Endodermal cell (in vitro differentiated cells): Measurements from ENCODE around the gene DPP4. TPM values are rescaled to one million over a fixed set of nuclear protein-coding genes. Genes with fewer than 3 reads are reported as not detected.

Experiments
- DNase-seq: peaks from one replicate; pipeline ENCODE4 v3.0.0-alpha.2; 2017
- H3K27ac ChIP-seq: 2 replicates; pipeline ENCODE4 v1.5.1; 2013; ENCODE audit warnings: mild to moderate bottlenecking, low read depth, low read length, moderate library complexity
- H3K27me3 ChIP-seq: 2 replicates; pipeline ENCODE4 v1.6.1; 2013; ENCODE audit warnings: mild to moderate bottlenecking, low read length, moderate library complexity; ENCODE audit not compliant: insufficient read depth, control insufficient read depth, poor library complexity, severe bottlenecking
- H3K36me3 ChIP-seq: 2 replicates; pipeline ENCODE4 v1.7.0; 2013; ENCODE audit warnings: mild to moderate bottlenecking, low read length, moderate library complexity; ENCODE audit not compliant: control insufficient read depth, insufficient read depth
- H3K4me1 ChIP-seq: one replicate; pipeline ENCODE4 v1.7.0; 2013; ENCODE audit warnings: low read length; ENCODE audit not compliant: control insufficient read depth, insufficient read depth
- H3K4me3 ChIP-seq: 2 replicates; pipeline ENCODE4 v1.5.1; 2013; ENCODE audit warnings: mild to moderate bottlenecking, low read length, moderate library complexity
- H3K9ac ChIP-seq: 2 replicates; pipeline ENCODE4 v1.6.1; 2013; ENCODE audit warnings: mild to moderate bottlenecking, low read length, moderate library complexity; ENCODE audit not compliant: poor library complexity, severe bottlenecking; ENCODE audit errors: extremely low read depth
- H3K9me3 ChIP-seq: 2 replicates; pipeline ENCODE4 v1.6.1; 2013; ENCODE audit warnings: mild to moderate bottlenecking, low read length, moderate library complexity; ENCODE audit not compliant: control insufficient read depth
- H3K27ac Mint-ChIP-seq: 2 replicates; pipeline ENCODE4 v1.8.0; 2020; ENCODE audit warnings: mixed read lengths
- H3K27me3 Mint-ChIP-seq: 2 replicates; pipeline ENCODE4 v1.8.0; 2021; ENCODE audit warnings: mild to moderate bottlenecking, mixed read lengths; ENCODE audit not compliant: insufficient read depth
- H3K36me3 Mint-ChIP-seq: 2 replicates; pipeline ENCODE4 v1.8.0; 2020; ENCODE audit warnings: low read depth, mixed read lengths
- H3K4me1 Mint-ChIP-seq: 2 replicates; pipeline ENCODE4 v1.8.0; 2020; ENCODE audit warnings: mixed read lengths
- H3K4me3 Mint-ChIP-seq: 2 replicates; pipeline ENCODE4 v1.8.0; 2020; ENCODE audit warnings: mild to moderate bottlenecking, moderate library complexity, mixed read lengths
- H3K9me3 Mint-ChIP-seq: 2 replicates; pipeline ENCODE4 v1.8.0; 2020; ENCODE audit warnings: mild to moderate bottlenecking, mixed read lengths
- whole genome bisulfite sequencing, 2 experiments: methylation state at CpG; one replicate each; pipeline versions ENCODE4 v1.1.5 to v1.1.7; 2013; ENCODE audit warnings: missing lambda C conversion rate in 2 of 2, mixed read lengths in 1 of 2; ENCODE audit not compliant: insufficient coverage in 1 of 2, insufficient read length in 1 of 2; 5-methylcytosine and 5-hydroxymethylcytosine counted together
- total RNA-seq, 2 donors: library from RNA; stranded (reverse); fragmentation: NEBNext Ultra II Directional in 1 of 2; extraction: Animal tissue kit (Norgen Biotek cat#: 25700) in 1 of 2; gene quantifications; 2 replicates in 1 of 2; 3 replicates in 1 of 2; pipeline ENCODE4 v1.2.1, GENCODE V29; 2021
- TF ChIP-seq, protein P1 (sequence below): fragments of 200-600 bp; sonication (generic); conservative IDR thresholded peaks from 2 replicates; pipeline ENCODE4 v1.5.0; 2021; ENCODE audit warnings: antibody characterized with exemption, mild to moderate bottlenecking

Gene DPP4
- total RNA-seq, 2 donors from 2014 or later: 0.46 to 1.2 TPM

DNA sequence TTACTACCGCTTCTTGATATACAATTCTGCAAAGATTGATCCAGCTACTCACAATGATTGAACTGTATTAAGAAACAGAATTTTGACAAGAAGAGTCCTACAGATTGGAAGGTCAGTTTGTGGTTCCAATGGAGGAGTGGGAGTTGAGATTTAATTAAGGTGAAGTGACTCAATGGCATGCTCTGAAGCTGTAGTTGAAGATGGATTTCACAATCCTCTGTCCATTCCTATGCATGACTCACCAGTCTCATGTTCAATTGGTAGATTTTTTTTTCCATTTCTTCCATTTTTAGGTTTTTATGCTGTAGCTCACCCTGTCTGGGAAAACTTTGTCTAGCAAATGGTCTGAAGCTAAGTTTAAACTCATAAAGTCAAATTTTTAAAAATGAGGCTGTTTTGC is 83.3 kb downstream of the DPP4 start:
- H3K4me3 ChIP-seq: no peak overlapping the region
- peaks cover 12% of the 10 kb centered on the region for H3K4me1 Mint-ChIP-seq
- no peaks in the 10 kb centered on the region for H3K27me3 ChIP-seq
- H3K27ac Mint-ChIP-seq: no peak overlapping the region
- H3K36me3 Mint-ChIP-seq: no peaks in the 10 kb centered on the region
- no peak overlapping the region for H3K27ac ChIP-seq
- H3K9ac ChIP-seq: no peak overlapping the region
- no peaks in the 10 kb centered on the region for H3K9me3 ChIP-seq
- H3K36me3 ChIP-seq: no peaks in the 10 kb centered on the region
- TF ChIP-seq, protein P1, sequence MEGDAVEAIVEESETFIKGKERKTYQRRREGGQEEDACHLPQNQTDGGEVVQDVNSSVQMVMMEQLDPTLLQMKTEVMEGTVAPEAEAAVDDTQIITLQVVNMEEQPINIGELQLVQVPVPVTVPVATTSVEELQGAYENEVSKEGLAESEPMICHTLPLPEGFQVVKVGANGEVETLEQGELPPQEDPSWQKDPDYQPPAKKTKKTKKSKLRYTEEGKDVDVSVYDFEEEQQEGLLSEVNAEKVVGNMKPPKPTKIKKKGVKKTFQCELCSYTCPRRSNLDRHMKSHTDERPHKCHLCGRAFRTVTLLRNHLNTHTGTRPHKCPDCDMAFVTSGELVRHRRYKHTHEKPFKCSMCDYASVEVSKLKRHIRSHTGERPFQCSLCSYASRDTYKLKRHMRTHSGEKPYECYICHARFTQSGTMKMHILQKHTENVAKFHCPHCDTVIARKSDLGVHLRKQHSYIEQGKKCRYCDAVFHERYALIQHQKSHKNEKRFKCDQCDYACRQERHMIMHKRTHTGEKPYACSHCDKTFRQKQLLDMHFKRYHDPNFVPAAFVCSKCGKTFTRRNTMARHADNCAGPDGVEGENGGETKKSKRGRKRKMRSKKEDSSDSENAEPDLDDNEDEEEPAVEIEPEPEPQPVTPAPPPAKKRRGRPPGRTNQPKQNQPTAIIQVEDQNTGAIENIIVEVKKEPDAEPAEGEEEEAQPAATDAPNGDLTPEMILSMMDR: no peak
- DNase-seq: no peak
- H3K4me1 ChIP-seq: peaks cover 8% of the 10 kb centered on the region
- no peak overlapping the region for H3K4me3 Mint-ChIP-seq
- no peaks in the 10 kb centered on the region for H3K9me3 Mint-ChIP-seq
- 90 to 100% methylated on average over 1 of the region's 1 CpG for WGBS, 2 experiments
- no peaks in the 10 kb centered on the region for H3K27me3 Mint-ChIP-seq

DNA sequence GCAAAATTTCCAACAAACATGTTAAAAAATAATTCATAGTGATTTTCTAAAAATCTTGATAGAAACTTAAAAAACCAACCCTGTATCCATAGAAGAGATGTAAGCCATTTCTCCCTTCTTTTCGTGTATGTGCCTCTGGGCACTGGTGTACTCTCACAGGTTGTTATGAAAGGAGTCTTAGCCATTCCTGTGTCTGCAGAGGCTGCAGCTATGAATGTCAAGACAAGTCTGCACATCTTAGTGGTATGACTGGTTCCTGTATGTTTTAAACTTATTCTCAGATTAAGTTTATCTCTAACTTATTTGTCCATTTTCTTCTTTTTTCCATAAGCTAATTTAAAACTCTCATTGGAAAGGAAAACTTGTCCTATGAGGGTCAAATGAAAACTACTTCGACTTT is 84.0 kb downstream of the DPP4 start:
- H3K27ac ChIP-seq: no peak overlapping the region

DNA sequence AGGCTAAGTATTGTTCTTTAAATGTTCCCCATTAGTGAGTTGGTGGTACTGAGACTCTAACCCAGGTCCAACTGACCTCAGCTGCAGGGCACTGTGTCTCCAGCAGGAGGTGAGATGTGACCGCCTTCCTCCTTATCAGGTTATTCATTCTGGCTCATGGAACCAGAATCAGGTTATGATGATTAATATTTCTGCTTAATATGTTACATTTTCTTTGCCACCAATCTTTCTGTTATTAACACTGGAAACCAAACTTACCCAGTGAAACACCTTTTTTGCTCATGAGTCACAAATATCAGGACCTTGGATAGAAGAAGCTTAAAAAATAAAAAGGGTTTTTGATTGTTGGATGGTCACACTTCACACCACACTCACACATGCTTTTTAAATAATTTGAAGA is 85.4 kb downstream of the DPP4 start:
- Histone ChIP-seq H3K27me3 (no peaks in the 10 kb centered on the region), H3K4me1 (peaks cover 3% of the 10 kb centered on the region), H3K36me3 (no peaks in the 10 kb centered on the region), H3K4me3 (no peak overlapping the region), H3K27ac (no peak overlapping the region), H3K9me3 (no peaks in the 10 kb centered on the region), H3K9ac (no peak overlapping the region)
- 87% methylated on average over 1 of the region's 1 CpG; no CpG with 5 or more reads in 1 of the 2 experiments for WGBS, 2 experiments
- TF ChIP-seq, protein P1: peak; percentile 83
- Mint-ChIP-seq H3K27me3 (no peaks in the 10 kb centered on the region), H3K4me1 (peaks cover 12% of the 10 kb centered on the region), H3K27ac (no peak overlapping the region), H3K4me3 (no peak overlapping the region), H3K9me3 (no peaks in the 10 kb centered on the region), H3K36me3 (no peaks in the 10 kb centered on the region)
- DNase-seq: peak; percentile 67

More for the DNA sequence above, 84.0 kb downstream of the DPP4 start:
- Histone ChIP-seq H3K9ac (no peak overlapping the region), H3K27me3 (no peaks in the 10 kb centered on the region), H3K36me3 (no peaks in the 10 kb centered on the region), H3K9me3 (no peaks in the 10 kb centered on the region), H3K4me1 (peaks cover 8% of the 10 kb centered on the region), H3K4me3 (no peak overlapping the region)
- no peaks in the 10 kb centered on the region for H3K9me3 Mint-ChIP-seq
- TF ChIP-seq, protein P1: no peak
- H3K36me3 Mint-ChIP-seq: no peaks in the 10 kb centered on the region
- WGBS, 2 experiments: 94% methylated on average over 2 of the region's 2 CpGs; no CpG with 5 or more reads in 1 of the 2 experiments
- DNase-seq: no peak
- H3K4me3 Mint-ChIP-seq: no peak overlapping the region
- peaks cover 12% of the 10 kb centered on the region for H3K4me1 Mint-ChIP-seq
- no peaks in the 10 kb centered on the region for H3K27me3 Mint-ChIP-seq
- no peak overlapping the region for H3K27ac Mint-ChIP-seq
